Activated naive CD4-positive, alpha-beta T cell treated with anti-CD3 and anti-CD28 coated beads for 36 hours (primary cell): ENCODE measurements around the gene PRUNE2. TPM values are rescaled to one million over a fixed set of nuclear protein-coding genes. Genes with fewer than 3 reads are reported as not detected.
A peak's percentile ranks its signal among the peaks of the same experiment; 100 is the strongest.

Experiments
- CTCF ChIA-PET: fragments of 350-600 bp; sonication (Branson Sonifier 250); formaldehyde crosslinking; loops from one replicate; lab custom pipeline; 2021; ENCODE audit warnings: antibody characterized with exemption; lab: Charles Lee
- DNase-seq: peaks from one replicate; pipeline ENCODE4 v3.0.0-alpha.2; 2020
- H3K27ac Mint-ChIP-seq: one replicate; pipeline ENCODE4 v1.8.0; 2021; ENCODE audit warnings: mild to moderate bottlenecking, mixed read lengths
- H3K27me3 Mint-ChIP-seq: one replicate; pipeline ENCODE4 v1.8.0; 2021; ENCODE audit warnings: low read depth, mixed read lengths
- H3K36me3 Mint-ChIP-seq: one replicate; pipeline ENCODE4 v1.8.0; 2021; ENCODE audit warnings: low read depth, mixed read lengths
- H3K4me1 Mint-ChIP-seq: one replicate; pipeline ENCODE4 v1.8.0; 2021; ENCODE audit warnings: low read depth, mixed read lengths
- H3K4me3 Mint-ChIP-seq: one replicate; pipeline ENCODE4 v1.8.0; 2021; ENCODE audit warnings: mild to moderate bottlenecking, moderate library complexity, mixed read lengths
- H3K9me3 Mint-ChIP-seq: one replicate; pipeline ENCODE4 v1.8.0; 2021; ENCODE audit warnings: mixed read lengths
- intact Hi-C: fragments of 100-400 bp; cut with micrococcal nuclease; formaldehyde crosslinking; loops from one replicate; pipeline ENCODE4 v1.15.1; 2023
- total RNA-seq, 2 experiments: library from RNA; stranded (reverse); gene quantifications; one replicate each; pipeline ENCODE4 v1.2.3, GENCODE V29; 2021

The PRUNE2 gene
- total RNA-seq, 2 experiments from 2014 or later = 0.38 TPM; not detected in 1

DNA sequence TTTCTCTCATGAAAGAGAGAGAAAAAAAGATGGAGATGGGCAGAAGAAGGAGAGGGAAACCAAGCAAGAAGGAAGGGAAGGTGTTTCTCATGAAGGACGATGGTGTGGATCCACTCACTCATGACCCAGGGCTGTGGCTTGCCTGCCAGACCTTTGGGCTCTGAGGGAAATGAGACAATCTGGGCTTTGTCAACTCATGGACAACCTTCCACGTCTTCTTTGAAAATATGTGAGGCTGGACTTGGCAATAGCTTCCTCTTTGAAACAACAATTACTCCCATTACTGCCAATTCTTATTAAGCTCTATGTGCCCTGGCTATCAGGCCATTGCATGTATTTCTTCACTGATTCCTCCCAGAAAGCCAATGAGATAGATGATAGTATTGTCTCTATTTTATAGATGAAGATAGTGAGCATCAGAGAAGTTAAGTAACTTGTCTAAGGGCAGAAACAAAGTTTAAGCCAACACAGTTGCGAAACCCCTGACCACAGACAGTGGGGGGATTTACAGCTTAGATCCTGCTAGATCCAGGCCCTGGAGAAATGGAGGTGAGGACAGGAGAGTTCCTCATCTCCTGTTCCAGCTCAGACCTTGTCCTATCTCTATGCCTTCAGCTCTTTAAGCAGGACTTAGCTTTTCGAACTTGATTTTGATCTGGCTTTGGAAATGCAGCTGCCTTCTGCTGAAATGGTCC lies 314.5 kb downstream of the PRUNE2 start:
- H3K36me3 Mint-ChIP-seq = no peaks in the 10 kb centered on the region
- no peak for DNase-seq
- intact Hi-C loops = no loop called here
- H3K27ac Mint-ChIP-seq = no peak overlapping the region
- no peaks in the 10 kb centered on the region for H3K9me3 Mint-ChIP-seq
- peaks cover 4% of the 10 kb centered on the region for H3K4me1 Mint-ChIP-seq
- CTCF ChIA-PET = interaction anchor here (0.6 to 1.3 kb wide), 3 partner anchors 28 to 90 kb away, joined by 3 to 4 read pairs (median 4); no protein-coding TSS in a partner anchor
- no peak overlapping the region for H3K4me3 Mint-ChIP-seq
- no peaks in the 10 kb centered on the region for H3K27me3 Mint-ChIP-seq

- peaks cover 4% of the 10 kb centered on the region for H3K4me1 Mint-ChIP-seq
- intact Hi-C loops = no loop called here
- H3K9me3 Mint-ChIP-seq = no peaks in the 10 kb centered on the region
- no peak for DNase-seq
- no peaks in the 10 kb centered on the region for H3K27me3 Mint-ChIP-seq
- no peak overlapping the region for H3K27ac Mint-ChIP-seq
- H3K36me3 Mint-ChIP-seq = no peaks in the 10 kb centered on the region
- CTCF ChIA-PET = no interaction called here
- no peak overlapping the region for H3K4me3 Mint-ChIP-seq
Measured at GRCh38 chr9:76588316-76588715, 317.6 kb downstream of the PRUNE2 start.

DNA sequence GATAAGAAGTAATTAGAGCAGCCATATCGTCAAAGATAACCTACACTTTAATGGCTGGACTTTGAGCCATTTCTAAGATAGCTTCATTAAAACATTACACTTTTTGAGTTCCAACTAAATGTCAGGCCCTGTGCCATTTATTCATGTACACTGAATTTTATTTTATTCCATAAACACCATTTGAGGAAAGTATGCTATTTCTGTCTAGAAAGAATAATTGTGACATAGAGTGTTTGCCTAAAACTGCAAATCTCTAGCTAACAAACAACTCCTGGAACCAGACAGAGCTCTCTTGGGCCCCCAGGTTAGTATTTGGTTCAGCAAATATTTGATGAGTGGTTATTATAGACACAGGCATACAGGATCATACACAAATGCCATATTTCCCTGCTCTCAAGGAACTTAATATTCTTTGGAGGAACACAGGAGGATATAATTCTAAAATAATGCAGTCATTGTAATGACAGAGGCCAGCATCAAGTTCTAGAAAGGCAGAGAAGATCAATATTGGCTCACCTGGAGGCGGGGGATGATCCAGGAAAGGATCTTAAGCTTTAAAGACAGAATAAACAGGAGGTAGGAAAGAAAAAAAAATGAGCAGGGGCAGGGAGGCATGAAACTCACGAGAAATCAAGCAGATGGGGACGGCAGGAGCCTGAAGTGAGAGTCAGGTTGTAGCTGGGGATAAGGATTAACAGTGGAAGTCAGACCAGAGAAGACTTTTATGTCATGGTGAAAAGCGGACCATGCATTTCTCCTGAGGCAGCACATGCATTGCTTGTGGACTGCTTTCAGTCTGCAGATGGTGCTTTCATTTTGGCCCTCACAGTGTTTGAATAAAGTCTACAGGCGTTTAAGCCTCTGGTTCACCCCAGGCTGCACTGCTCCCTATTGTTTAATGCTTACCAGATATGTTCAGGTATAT lies 319.3 kb downstream of the PRUNE2 start:
- H3K27ac Mint-ChIP-seq = no peak overlapping the region
- DNase-seq = no peak
- H3K4me3 Mint-ChIP-seq = no peak overlapping the region
- intact Hi-C loops = no loop called here
- no peaks in the 10 kb centered on the region for H3K27me3 Mint-ChIP-seq
- CTCF ChIA-PET = no interaction called here
- no peaks in the 10 kb centered on the region for H3K4me1 Mint-ChIP-seq
- no peaks in the 10 kb centered on the region for H3K9me3 Mint-ChIP-seq
- H3K36me3 Mint-ChIP-seq = no peaks in the 10 kb centered on the region

DNA sequence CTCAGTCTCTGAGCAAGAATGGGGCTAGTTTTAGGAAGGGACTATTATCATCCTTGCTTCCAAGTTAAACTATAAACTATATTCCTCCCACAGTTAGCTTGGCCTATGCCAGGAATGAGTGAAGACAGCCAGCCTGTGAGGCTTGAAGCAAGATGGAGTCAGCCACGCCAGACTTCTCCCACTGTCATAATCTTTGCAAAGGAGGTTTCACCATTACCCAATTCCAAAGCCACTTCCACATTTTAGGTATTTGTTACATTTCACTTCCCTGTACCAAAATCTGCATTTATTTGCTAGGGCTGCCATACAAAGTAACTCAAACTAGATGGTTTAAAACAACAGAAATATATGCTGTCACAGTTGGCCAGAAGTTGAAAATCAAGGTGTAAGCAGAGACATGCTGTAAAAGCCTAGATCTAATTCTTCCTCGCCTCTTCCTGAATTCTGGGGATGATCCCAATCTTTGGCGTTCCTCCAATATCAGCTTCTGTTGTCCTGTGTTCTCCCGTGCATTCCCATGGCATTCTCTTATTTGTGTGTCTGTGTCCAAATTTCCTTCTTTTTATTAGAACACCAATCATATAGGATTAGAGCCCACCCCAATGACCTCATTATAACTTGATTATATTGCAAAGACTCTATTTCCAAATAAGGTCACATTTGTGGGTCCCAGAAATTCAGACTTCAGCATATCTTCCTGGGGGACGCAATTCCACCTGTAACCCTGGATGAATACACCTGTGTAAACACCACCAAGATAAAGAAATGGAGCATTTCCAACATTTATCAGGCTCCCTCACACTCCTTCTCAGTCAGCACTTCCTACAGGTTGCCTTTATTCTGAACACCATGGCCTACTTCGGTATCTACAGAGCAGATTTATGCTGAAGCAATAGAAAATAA lies 320.2 kb downstream of the PRUNE2 start:
- Mint-ChIP-seq H3K9me3 (no peaks in the 10 kb centered on the region), H3K27ac (no peak overlapping the region), H3K27me3 (no peaks in the 10 kb centered on the region), H3K36me3 (no peaks in the 10 kb centered on the region), H3K4me1 (no peaks in the 10 kb centered on the region), H3K4me3 (no peak overlapping the region)
- CTCF ChIA-PET = interaction anchor here (0.6 to 0.7 kb wide), 2 partner anchors 15 to 116 kb away, joined by 3 to 5 read pairs; no protein-coding TSS in a partner anchor
- intact Hi-C loops = no loop called here
- DNase-seq = no peak

DNA sequence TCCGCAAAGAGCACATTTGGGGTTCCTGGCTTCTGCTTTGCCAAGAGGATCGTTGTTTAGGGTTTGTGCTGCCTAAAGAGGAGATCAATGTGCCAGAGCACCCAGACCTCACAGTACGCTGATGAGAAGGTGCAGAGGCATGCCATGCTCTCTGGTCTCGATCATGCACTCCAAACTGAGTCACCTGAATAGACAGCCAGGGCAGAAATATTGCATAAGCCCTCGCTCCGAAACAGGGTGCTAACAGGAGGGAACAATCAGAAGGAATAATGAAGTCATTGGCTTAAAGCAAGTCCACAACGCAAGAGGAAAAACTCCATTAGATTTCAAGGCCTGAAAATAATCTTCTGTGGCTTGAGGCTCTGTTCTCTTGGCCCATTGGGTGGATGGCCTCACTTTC lies 322.7 kb downstream of the PRUNE2 start:
- Mint-ChIP-seq H3K36me3 (no peaks in the 10 kb centered on the region), H3K4me3 (no peak overlapping the region), H3K4me1 (no peaks in the 10 kb centered on the region), H3K27ac (no peak overlapping the region), H3K9me3 (no peaks in the 10 kb centered on the region), H3K27me3 (no peaks in the 10 kb centered on the region)
- DNase-seq = no peak
- intact Hi-C loops = no loop called here
- CTCF ChIA-PET = no interaction called here

GRCh38 chr9:76581731-76582130 lies 324.2 kb downstream of the PRUNE2 start:
- Mint-ChIP-seq H3K36me3 (no peaks in the 10 kb centered on the region), H3K4me3 (no peak overlapping the region), H3K27me3 (peaks cover 5% of the 10 kb centered on the region), H3K9me3 (no peaks in the 10 kb centered on the region), H3K27ac (no peak overlapping the region), H3K4me1 (no peaks in the 10 kb centered on the region)
- no peak for DNase-seq
- intact Hi-C loops = no loop called here
- CTCF ChIA-PET = no interaction called here

DNA sequence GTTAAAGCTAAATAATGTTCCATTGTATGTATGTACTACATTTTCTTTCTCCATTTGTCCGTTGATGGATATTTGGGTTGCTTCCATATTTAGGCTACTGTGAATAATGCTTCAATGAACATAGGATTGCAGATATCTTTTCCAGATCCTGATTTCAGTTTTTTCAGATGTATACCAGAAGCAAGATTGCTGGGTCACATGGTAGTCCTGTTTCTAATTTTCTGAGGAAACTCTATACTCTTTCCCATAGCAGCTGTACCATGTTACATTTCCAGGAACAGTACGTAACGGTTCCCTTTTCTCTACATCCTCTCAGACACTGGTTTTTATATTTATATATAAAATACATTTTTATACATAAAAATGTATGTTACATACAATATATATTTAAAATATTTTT lies 325.1 kb downstream of the PRUNE2 start:
- no peaks in the 10 kb centered on the region for H3K9me3 Mint-ChIP-seq
- H3K27me3 Mint-ChIP-seq = peaks cover 12% of the 10 kb centered on the region
- intact Hi-C loops = no loop called here
- no peaks in the 10 kb centered on the region for H3K36me3 Mint-ChIP-seq
- peaks cover 6% of the 10 kb centered on the region for H3K4me1 Mint-ChIP-seq
- CTCF ChIA-PET = no interaction called here
- H3K4me3 Mint-ChIP-seq = no peak overlapping the region
- H3K27ac Mint-ChIP-seq = no peak overlapping the region
- no peak for DNase-seq

DNA sequence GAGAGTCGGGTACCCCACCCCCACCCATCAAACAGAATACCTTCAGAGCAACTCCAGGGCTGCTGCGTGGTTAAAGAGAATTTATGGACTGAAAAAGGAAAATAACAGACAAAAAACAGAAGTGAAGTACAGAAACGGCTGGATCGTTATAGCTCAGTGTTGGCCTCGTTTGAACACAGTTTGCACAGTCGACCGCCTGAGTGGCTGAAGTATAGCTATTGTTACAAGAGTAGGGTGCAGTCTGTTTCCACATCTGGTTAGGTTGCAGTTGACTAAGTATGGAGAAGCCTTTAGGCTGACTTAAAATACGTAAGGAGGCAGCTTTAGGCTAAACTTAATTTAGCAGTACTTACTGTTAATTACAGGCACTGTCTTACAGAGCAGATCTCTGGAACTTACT lies 325.7 kb downstream of the PRUNE2 start:
- DNase-seq = no peak
- Mint-ChIP-seq H3K9me3 (no peaks in the 10 kb centered on the region), H3K4me1 (peaks cover 6% of the 10 kb centered on the region), H3K36me3 (no peaks in the 10 kb centered on the region), H3K27ac (no peak overlapping the region), H3K27me3 (peaks cover 12% of the 10 kb centered on the region), H3K4me3 (no peak overlapping the region)
- intact Hi-C loops = no loop called here
- CTCF ChIA-PET = no interaction called here

GRCh38 chr9:76576344-76576743 lies 329.6 kb downstream of the PRUNE2 start:
- peaks cover 11% of the 10 kb centered on the region for H3K4me1 Mint-ChIP-seq
- intact Hi-C loops = loop anchor here (1.0 kb wide), 1 partner anchor 14 kb away; no protein-coding TSS in a partner anchor
- H3K9me3 Mint-ChIP-seq = no peaks in the 10 kb centered on the region
- DNase-seq = peak; percentile 73
- H3K36me3 Mint-ChIP-seq = no peaks in the 10 kb centered on the region
- H3K27me3 Mint-ChIP-seq = peaks cover 37% of the 10 kb centered on the region
- CTCF ChIA-PET = no interaction called here
- no peak overlapping the region for H3K4me3 Mint-ChIP-seq
- H3K27ac Mint-ChIP-seq = no peak overlapping the region

DNA sequence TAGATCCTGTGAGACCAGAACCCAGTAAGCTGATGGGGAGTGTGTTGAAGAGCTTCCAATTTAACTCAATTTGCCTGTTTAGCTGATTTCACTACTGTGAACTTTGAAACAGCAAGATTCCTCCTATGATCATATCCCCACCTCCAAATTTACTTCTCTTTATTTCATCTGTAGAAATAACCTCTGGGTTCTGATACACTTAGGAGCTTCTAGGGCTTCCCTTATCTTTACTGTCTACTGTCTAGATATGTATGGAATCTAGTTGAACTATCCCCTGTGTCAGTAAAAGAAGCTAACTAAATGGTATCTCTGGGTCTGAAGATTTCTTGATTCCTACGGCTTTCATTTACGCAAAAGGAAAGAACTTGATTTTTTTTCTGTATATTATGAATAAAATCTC lies 330.2 kb downstream of the PRUNE2 start:
- H3K4me3 Mint-ChIP-seq = no peak overlapping the region
- intact Hi-C loops = loop anchor here (1.0 kb wide), 1 partner anchor 13 kb away; no protein-coding TSS in a partner anchor
- peaks cover 14% of the 10 kb centered on the region for H3K4me1 Mint-ChIP-seq
- no peaks in the 10 kb centered on the region for H3K36me3 Mint-ChIP-seq
- no peak for DNase-seq
- H3K9me3 Mint-ChIP-seq = peaks cover 2% of the 10 kb centered on the region
- peaks cover 42% of the 10 kb centered on the region for H3K27me3 Mint-ChIP-seq
- no peak overlapping the region for H3K27ac Mint-ChIP-seq
- CTCF ChIA-PET = no interaction called here

DNA sequence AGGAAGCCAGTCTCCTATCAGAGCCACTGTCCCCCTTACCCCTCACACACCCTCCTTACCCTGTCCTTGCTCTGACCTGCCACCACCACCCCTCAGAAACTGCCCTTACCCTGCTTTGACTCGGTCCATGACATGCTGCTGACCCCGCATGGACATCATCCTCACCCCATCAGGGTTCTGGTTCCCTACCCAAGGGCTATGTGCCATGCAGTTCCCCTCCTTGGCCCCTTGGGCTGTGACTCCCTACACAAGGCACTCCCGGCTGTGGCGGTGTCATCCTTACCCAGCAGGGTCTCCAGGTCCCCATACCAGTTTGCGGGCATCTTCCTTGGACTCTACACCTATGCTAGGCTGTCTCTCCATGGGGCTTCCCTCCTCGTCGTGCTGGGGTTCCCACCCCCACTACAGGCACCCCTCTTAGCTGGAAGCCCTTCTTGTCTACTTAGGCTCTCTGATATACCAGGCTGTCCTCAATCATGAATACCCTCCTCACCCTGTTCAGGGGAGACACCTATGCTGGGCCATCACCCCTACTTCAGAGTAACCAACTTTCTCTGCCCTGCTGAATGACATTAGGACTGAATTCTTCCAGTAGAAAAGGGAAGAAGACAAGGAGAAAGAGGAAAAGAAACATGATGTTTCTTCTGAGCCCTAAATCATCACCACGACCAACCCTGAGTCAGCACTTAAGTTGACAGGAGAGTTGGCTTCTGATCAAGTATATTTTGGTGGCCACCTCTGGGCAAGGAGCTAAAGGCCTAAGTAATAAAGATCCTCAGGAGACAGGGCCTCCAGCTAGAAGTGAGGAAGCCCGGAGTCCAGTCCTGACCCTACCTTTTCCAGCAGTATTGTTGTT lies 331.8 kb downstream of the PRUNE2 start:
- intact Hi-C loops = no loop called here
- H3K27me3 Mint-ChIP-seq = peaks cover 57% of the 10 kb centered on the region
- CTCF ChIA-PET = interaction anchor here (0.6 to 1.0 kb wide), 2 partner anchors 52 to 93 kb away, joined by 3 to 7 read pairs; no protein-coding TSS in a partner anchor
- H3K9me3 Mint-ChIP-seq = peaks cover 8% of the 10 kb centered on the region
- peaks cover 14% of the 10 kb centered on the region for H3K4me1 Mint-ChIP-seq
- no peak for DNase-seq
- no peak overlapping the region for H3K27ac Mint-ChIP-seq
- H3K36me3 Mint-ChIP-seq = peaks cover 2% of the 10 kb centered on the region
- H3K4me3 Mint-ChIP-seq = no peak overlapping the region
